ENCODE data around the gene AMPD2.

AMPD2 gene

DNA sequence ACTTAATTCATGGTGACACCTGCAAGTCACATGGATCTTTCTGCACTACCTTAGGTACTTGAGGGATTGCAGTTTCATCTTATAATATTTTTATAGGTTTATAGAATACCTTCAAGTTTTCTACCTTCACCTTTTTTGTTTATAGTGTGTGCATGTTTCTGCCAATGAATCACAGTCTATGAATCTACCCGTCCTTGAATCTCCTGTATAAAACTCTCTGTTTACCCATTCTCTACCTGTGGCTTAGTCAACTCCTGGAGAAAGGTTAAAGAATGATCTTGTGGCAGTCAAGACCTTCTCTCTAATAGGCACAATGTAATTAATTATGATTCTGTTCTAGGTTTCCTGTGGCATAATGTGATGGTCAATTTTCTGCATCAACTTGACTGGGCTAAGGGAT, 45.0 kb downstream of the AMPD2 start:
- no peaks in the 10 kb centered on the region for H3K36me3 ChIP-seq (ENCODE audit: control insufficient read depth, low read length)
- H3K27me3 ChIP-seq (ENCODE audit: control insufficient read depth, low read length) = no peaks in the 10 kb centered on the region
- H3F3A ChIP-seq (ENCODE audit: control insufficient read depth, insufficient read depth) = no peaks in the 10 kb centered on the region
- H3K27ac ChIP-seq (ENCODE audit: low read depth, low read length) = no peak overlapping the region
- H3K79me2 ChIP-seq (ENCODE audit: control insufficient read depth, low read length) = no peaks in the 10 kb centered on the region
- no peaks in the 10 kb centered on the region for H4K20me1 ChIP-seq (ENCODE audit: control insufficient read depth, insufficient read depth, low read depth, low read length)
- peaks cover 4% of the 10 kb centered on the region; the same call in 1 of the 2 replicates for H3K4me1 ChIP-seq (ENCODE audit: control insufficient read depth, low read length)
- no peak overlapping the region for H3K4me2 ChIP-seq (ENCODE audit: low read length)
- no peaks in the 10 kb centered on the region for H3K9me2 ChIP-seq (replicated peaks; ENCODE audit: control insufficient read depth, low read length)
- no peak overlapping the region for H3K4me3 ChIP-seq (ENCODE audit: low read length)
- TF ChIP-seq, protein P1, sequence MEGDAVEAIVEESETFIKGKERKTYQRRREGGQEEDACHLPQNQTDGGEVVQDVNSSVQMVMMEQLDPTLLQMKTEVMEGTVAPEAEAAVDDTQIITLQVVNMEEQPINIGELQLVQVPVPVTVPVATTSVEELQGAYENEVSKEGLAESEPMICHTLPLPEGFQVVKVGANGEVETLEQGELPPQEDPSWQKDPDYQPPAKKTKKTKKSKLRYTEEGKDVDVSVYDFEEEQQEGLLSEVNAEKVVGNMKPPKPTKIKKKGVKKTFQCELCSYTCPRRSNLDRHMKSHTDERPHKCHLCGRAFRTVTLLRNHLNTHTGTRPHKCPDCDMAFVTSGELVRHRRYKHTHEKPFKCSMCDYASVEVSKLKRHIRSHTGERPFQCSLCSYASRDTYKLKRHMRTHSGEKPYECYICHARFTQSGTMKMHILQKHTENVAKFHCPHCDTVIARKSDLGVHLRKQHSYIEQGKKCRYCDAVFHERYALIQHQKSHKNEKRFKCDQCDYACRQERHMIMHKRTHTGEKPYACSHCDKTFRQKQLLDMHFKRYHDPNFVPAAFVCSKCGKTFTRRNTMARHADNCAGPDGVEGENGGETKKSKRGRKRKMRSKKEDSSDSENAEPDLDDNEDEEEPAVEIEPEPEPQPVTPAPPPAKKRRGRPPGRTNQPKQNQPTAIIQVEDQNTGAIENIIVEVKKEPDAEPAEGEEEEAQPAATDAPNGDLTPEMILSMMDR (IDR thresholded peaks at IDR 0.05; ENCODE audit: low read depth, low read length, poor library complexity, severe bottlenecking) = no peak
- TF ChIP-seq EZH2phosphoT487 (IDR thresholded peaks at IDR 0.05; ENCODE audit: borderline replicate concordance, low read length) = no peak
- no peaks in the 10 kb centered on the region for H3K9me3 ChIP-seq (ENCODE audit: control insufficient read depth, insufficient read depth, low read length)

DNA sequence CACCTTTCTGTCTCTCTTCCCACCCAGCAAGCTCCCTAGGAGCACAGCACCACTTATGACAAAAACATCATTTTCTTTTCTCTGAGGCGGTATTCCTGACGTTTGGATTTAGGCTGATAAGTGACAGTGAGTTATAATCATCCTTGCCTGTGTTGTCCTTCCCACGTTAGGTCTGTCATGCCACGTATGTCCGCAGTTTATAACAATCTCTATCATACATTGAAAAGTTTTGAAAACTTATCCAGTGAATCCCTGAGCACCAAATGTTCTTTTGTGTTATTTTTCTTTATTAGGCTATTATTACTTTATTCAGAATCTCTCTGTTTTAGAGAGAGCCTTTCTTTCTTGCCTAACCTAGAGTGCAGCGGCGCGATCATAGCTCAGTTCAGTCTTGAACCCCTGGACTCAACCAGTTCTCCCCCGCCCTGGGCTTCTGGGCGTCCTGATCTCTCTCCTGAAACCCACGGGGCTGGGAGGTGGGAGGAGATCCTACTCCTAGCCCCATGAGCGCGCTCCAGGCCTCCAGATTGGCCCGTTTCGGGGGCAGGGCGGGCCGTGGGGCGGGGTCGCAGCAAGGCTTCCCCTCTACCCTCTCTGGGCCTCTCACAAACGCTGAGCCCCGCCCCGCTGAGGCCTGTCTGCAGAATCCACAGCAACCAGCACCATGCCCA, 48.0 kb downstream of the AMPD2 start, which contains the start of gene GSTM2:
GSTM2 (plus strand) TSS at position 606 of the 671 bp plus-strand sequence; CDS start at position 665, 59 bp downstream.
- no peaks in the 10 kb centered on the region for H3F3A ChIP-seq (ENCODE audit: control insufficient read depth, insufficient read depth)
- H4K20me1 ChIP-seq (ENCODE audit: control insufficient read depth, insufficient read depth, low read depth, low read length) = no peaks in the 10 kb centered on the region
- TF ChIP-seq EZH2phosphoT487 (IDR thresholded peaks at IDR 0.05; ENCODE audit: borderline replicate concordance, low read length) = no peak
- TF ChIP-seq, protein P1 (IDR thresholded peaks at IDR 0.05; ENCODE audit: low read depth, low read length, poor library complexity, severe bottlenecking) = no peak
- peak within 1 kb of the TSS; percentile 44 for H3K4me2 ChIP-seq (ENCODE audit: low read length)
- no peaks in the 10 kb centered on the region for H3K9me3 ChIP-seq (ENCODE audit: control insufficient read depth, insufficient read depth, low read length)
- H3K27me3 ChIP-seq (ENCODE audit: control insufficient read depth, low read length) = peaks cover 2% of the 10 kb centered on the region; the same call in 1 of the 2 replicates
- H3K27ac ChIP-seq (ENCODE audit: low read depth, low read length) = no peak within 1 kb of the TSS
- no peaks in the 10 kb centered on the region for H3K9me2 ChIP-seq (replicated peaks; ENCODE audit: control insufficient read depth, low read length)
- H3K4me3 ChIP-seq (ENCODE audit: low read length) = peak within 1 kb of the TSS; percentile 26
- peaks cover 4% of the 10 kb centered on the region; the same call in 1 of the 2 replicates for H3K4me1 ChIP-seq (ENCODE audit: control insufficient read depth, low read length)
- H3K36me3 ChIP-seq (ENCODE audit: control insufficient read depth, low read length) = no peaks in the 10 kb centered on the region
- H3K79me2 ChIP-seq (ENCODE audit: control insufficient read depth, low read length) = no peaks in the 10 kb centered on the region

DNA sequence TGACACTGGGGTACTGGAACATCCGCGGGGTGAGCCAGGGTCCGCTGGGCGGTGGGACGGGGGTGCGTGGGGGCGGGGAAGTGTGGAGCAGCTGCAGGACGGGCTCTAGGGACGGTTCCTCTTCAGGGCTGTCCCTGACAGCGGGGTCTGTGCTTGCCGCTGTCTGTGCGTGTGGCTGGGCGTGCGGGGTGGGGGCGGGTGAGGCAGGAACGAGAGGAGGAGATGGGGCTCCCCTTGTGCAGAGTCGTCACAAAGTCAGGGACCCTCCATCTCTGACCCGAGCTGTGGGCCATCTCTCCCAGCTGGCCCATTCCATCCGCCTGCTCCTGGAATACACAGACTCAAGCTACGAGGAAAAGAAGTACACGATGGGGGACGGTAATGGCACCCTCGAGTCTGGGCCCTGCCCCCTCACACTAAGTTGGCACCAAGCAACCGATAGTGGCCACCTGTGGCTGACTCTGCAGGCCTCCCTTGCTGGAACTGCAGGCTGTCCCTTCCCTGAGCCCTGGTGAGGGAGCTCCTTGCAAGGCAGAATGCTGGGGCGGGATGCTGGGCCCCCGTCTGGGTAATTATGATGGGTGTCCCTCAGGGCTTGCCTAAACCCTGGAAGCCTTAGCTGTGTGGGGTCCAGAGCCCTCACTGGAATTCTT, 48.6 kb downstream of the AMPD2 start:
- Histone ChIP-seq H3K79me2 (ENCODE audit: control insufficient read depth, low read length) (no peaks in the 10 kb centered on the region), H3K4me2 (ENCODE audit: low read length) (peak overlapping the region; percentile 44), H3K27ac (ENCODE audit: low read depth, low read length) (no peak overlapping the region), H3K4me3 (ENCODE audit: low read length) (peak overlapping the region; percentile 26), H3K9me3 (ENCODE audit: control insufficient read depth, insufficient read depth, low read length) (no peaks in the 10 kb centered on the region), H3F3A (ENCODE audit: control insufficient read depth, insufficient read depth) (no peaks in the 10 kb centered on the region), H3K9me2 (replicated peaks; ENCODE audit: control insufficient read depth, low read length) (no peaks in the 10 kb centered on the region), H3K4me1 (ENCODE audit: control insufficient read depth, low read length) (peaks cover 4% of the 10 kb centered on the region; the same call in 1 of the 2 replicates), H3K36me3 (ENCODE audit: control insufficient read depth, low read length) (no peaks in the 10 kb centered on the region), H4K20me1 (ENCODE audit: control insufficient read depth, insufficient read depth, low read depth, low read length) (no peaks in the 10 kb centered on the region), H3K27me3 (ENCODE audit: control insufficient read depth, low read length) (peaks cover 2% of the 10 kb centered on the region; the same call in 1 of the 2 replicates)
- TF ChIP-seq, protein P1 (IDR thresholded peaks at IDR 0.05; ENCODE audit: low read depth, low read length, poor library complexity, severe bottlenecking) = no peak
- TF ChIP-seq EZH2phosphoT487 (IDR thresholded peaks at IDR 0.05; ENCODE audit: borderline replicate concordance, low read length) = no peak

Measured in DOHH2 (cell line).